HepG2 (cell line): ENCODE measurements around the gene NACC2. TPM values are rescaled to one million over a fixed set of nuclear protein-coding genes. Genes with fewer than 3 reads are reported as not detected.

Experiments used
- BHLHE40 ChIP-seq: IDR thresholded peaks from 2 replicates; pipeline ENCODE4 v1.6.1; 2011; ENCODE audit warnings: low read length, improper control_type of control experiment
- CBFB ChIP-seq: sonication (generic); formaldehyde crosslinking; IDR thresholded peaks from 2 replicates; pipeline ENCODE4 v1.4.0; 2020; ENCODE audit warnings: missing genetic modification reagents
- CREM ChIP-seq, 2 experiments: sonication (generic) in 1 of 2; formaldehyde crosslinking in 1 of 2; IDR thresholded peaks; 2 replicates each; pipeline versions ENCODE4 v1.4.0 to v1.6.1; 2016 to 2020; ENCODE audit warnings: antibody characterized with exemption in 1 of 2, mild to moderate bottlenecking in 1 of 2, missing genetic modification reagents in 1 of 2
- FOXM1 ChIP-seq: sonication (generic); formaldehyde crosslinking; IDR thresholded peaks from 2 replicates; pipeline ENCODE4 v1.5.0; 2020; ENCODE audit warnings: missing genetic modification reagents
- JUN ChIP-seq: sonication (generic); formaldehyde crosslinking; IDR thresholded peaks from 2 replicates; pipeline ENCODE4 v1.4.0; 2020; ENCODE audit warnings: mild to moderate bottlenecking, missing genetic modification reagents
- MIER3 ChIP-seq: IDR thresholded peaks from 2 replicates; pipeline ENCODE4 v1.6.1; 2016; ENCODE audit warnings: missing compliant biosample characterization, borderline replicate concordance
- MXI1 ChIP-seq: IDR thresholded peaks from 3 replicates; pipeline ENCODE4 v1.6.1; 2012; ENCODE audit warnings: low read depth, low read length, inconsistent platforms, borderline replicate concordance
- MYC ChIP-seq: sonication (generic); formaldehyde crosslinking; IDR thresholded peaks from 2 replicates; pipeline ENCODE4 v1.9.0; 2021; ENCODE audit warnings: missing genetic modification reagents, borderline replicate concordance
- PCBP2 ChIP-seq: fragments of 200-400 bp; formaldehyde crosslinking; optimal IDR thresholded peaks from 2 replicates; pipeline ENCODE3; 2018; ENCODE audit warnings: low read length, low read depth; ENCODE audit not compliant: poor library complexity, severe bottlenecking
- POLR2A ChIP-seq, 2 experiments: IDR thresholded peaks; 2 replicates each; pipeline ENCODE4 v1.6.1; 2011; ENCODE audit warnings: low read depth in 2 of 2, low read length in 2 of 2, mild to moderate bottlenecking in 1 of 2, moderate library complexity in 1 of 2; ENCODE audit not compliant: insufficient read depth in 1 of 2
- REPIN1 ChIP-seq: sonication (generic); formaldehyde crosslinking; IDR thresholded peaks from 2 replicates; pipeline ENCODE4 v1.8.0; 2022; ENCODE audit warnings: missing genetic modification reagents, low read depth, mild to moderate bottlenecking, borderline replicate concordance
- SMAD1 ChIP-seq: sonication (generic); formaldehyde crosslinking; IDR thresholded peaks from 2 replicates; pipeline ENCODE4 v1.4.0; 2020; ENCODE audit warnings: missing genetic modification reagents, low read depth, mild to moderate bottlenecking, borderline replicate concordance
- SP1 ChIP-seq, 2 experiments: fragments of 450-650 bp in 1 of 2; sonication (generic) in 1 of 2; formaldehyde crosslinking in 1 of 2; IDR thresholded peaks; 2 replicates each; pipeline versions ENCODE4 v1.4.0 to v1.6.1; 2016 to 2020; ENCODE audit warnings: missing genetic modification reagents in 1 of 2
- ZNF746 ChIP-seq: sonication (generic); formaldehyde crosslinking; IDR thresholded peaks from 2 replicates; pipeline ENCODE4 v1.8.0; 2022; ENCODE audit warnings: mild to moderate bottlenecking, missing genetic modification reagents
- ZNF841 ChIP-seq: sonication (generic); formaldehyde crosslinking; IDR thresholded peaks from 2 replicates; pipeline ENCODE4 v1.8.1; 2023; ENCODE audit warnings: missing genetic modification reagents, borderline replicate concordance
- polyA plus RNA-seq, 8 experiments: library from polyadenylated mRNA; depleted of rRNA in 3 of 8; stranded (reverse) in 7 of 8; unstranded in 1 of 8; fragments of >200 nt; fragmentation: Illumina TruSeq in 4 of 8; extraction: Trizol in 4 of 8; gene quantifications; 2 replicates each; pipeline versions ENCODE4 v1.2.1 to v1.2.3, GENCODE V29; 2011 to 2016; ENCODE audit warnings: low read depth in 4 of 8, missing spikeins in 1 of 8, mixed read lengths in 1 of 8; ENCODE audit not compliant: insufficient read depth in 1 of 8
- total RNA-seq, 5 experiments: library from RNA; depleted of rRNA; stranded (reverse); fragments of >200 nt; fragmentation: Illumina TruSeq; extraction: Trizol; gene quantifications; 2 replicates each; pipeline ENCODE4 v1.2.3, GENCODE V29; 2016; ENCODE audit warnings: low read depth in 1 of 5
- TF ChIP-seq, protein P1 (sequence below): sonication (generic); formaldehyde crosslinking; IDR thresholded peaks from 2 replicates; pipeline ENCODE4 v1.5.0; 2020; ENCODE audit warnings: mild to moderate bottlenecking, missing genetic modification reagents, moderate library complexity
- TF ChIP-seq, protein P2 (sequence below): sonication (generic); formaldehyde crosslinking; IDR thresholded peaks from 2 replicates; pipeline ENCODE4 v1.5.0; 2020; ENCODE audit warnings: mild to moderate bottlenecking, missing genetic modification reagents
- TF ChIP-seq, protein P3 (sequence below): sonication (generic); formaldehyde crosslinking; IDR thresholded peaks from 2 replicates; pipeline ENCODE4 v1.4.0; 2020; ENCODE audit warnings: missing genetic modification reagents, borderline replicate concordance
- TF ChIP-seq, protein P4 (sequence below): sonication (generic); formaldehyde crosslinking; IDR thresholded peaks from 2 replicates; pipeline ENCODE4 v1.4.0; 2020; ENCODE audit warnings: missing genetic modification reagents, borderline replicate concordance

NACC2 gene
- total and polyA plus RNA-seq, 2 of the 13 experiments (the other 11 are each of a cell fraction or from before 2014, with no cell fraction given) = 5.9 to 12.3 TPM

DNA sequence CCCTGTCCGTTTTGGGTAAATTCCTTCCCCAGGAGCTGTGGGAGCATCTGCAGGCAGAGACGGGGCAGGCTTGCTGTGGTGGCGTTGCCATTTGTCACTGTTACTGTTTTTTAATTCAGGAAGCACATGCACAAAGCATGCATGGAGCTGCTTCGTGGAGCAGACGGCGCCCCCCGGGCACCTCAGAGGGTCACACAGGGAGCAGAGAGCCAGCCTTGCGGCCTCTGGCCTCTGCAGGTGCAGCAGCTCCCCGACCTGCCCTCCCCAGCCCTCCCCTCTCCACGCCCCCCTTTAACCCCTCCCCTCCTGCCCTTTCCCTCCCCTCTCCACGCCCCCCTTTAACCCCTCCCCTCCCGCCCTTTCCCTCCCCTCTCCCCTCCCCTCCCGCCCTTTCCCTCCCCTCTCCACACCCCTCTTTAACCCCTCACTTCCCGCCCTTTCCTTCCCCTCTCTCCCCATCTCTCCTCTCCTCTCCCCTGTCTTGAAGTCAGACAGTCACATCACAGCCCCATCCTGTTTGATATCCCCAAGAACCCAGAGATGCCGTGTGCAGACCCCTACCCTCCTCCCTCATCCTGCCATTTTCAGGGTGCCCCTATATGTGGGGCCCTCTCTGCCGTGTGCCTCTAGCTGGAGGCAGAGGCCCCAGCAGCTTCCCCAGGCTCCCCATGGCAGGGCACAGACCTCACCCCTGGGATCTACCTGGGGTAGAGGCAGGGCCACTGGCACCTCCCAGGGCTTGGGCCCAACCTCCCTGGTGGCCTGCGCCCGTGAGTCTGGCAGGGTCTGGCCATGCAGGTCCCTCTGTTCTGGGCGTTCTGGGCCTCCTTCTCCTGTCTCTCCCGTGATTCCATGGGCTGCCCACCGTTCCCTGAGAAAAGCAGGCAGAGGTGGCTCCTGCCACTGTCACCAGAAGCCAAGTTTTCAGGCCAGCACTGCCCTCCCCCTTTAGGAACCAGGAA, 104.3 kb downstream of the NACC2 start (continued):
- no peak for TF ChIP-seq ZNF746 (CRISPR knock-in tag)
- no peak for TF ChIP-seq ZNF841
- TF ChIP-seq SP1 (IDR thresholded peaks at IDR 0.05) = no peak
- no peak for TF ChIP-seq SP1 (CRISPR knock-in tag; IDR thresholded peaks at IDR 0.05)
- no peak for TF ChIP-seq CBFB
- TF ChIP-seq, protein P1, sequence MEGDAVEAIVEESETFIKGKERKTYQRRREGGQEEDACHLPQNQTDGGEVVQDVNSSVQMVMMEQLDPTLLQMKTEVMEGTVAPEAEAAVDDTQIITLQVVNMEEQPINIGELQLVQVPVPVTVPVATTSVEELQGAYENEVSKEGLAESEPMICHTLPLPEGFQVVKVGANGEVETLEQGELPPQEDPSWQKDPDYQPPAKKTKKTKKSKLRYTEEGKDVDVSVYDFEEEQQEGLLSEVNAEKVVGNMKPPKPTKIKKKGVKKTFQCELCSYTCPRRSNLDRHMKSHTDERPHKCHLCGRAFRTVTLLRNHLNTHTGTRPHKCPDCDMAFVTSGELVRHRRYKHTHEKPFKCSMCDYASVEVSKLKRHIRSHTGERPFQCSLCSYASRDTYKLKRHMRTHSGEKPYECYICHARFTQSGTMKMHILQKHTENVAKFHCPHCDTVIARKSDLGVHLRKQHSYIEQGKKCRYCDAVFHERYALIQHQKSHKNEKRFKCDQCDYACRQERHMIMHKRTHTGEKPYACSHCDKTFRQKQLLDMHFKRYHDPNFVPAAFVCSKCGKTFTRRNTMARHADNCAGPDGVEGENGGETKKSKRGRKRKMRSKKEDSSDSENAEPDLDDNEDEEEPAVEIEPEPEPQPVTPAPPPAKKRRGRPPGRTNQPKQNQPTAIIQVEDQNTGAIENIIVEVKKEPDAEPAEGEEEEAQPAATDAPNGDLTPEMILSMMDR (CRISPR knock-in tag) = no peak
- TF ChIP-seq SMAD1 (CRISPR knock-in tag) = peak; percentile 43; the same call in 1 of the 2 replicates
- TF ChIP-seq, protein P2, sequence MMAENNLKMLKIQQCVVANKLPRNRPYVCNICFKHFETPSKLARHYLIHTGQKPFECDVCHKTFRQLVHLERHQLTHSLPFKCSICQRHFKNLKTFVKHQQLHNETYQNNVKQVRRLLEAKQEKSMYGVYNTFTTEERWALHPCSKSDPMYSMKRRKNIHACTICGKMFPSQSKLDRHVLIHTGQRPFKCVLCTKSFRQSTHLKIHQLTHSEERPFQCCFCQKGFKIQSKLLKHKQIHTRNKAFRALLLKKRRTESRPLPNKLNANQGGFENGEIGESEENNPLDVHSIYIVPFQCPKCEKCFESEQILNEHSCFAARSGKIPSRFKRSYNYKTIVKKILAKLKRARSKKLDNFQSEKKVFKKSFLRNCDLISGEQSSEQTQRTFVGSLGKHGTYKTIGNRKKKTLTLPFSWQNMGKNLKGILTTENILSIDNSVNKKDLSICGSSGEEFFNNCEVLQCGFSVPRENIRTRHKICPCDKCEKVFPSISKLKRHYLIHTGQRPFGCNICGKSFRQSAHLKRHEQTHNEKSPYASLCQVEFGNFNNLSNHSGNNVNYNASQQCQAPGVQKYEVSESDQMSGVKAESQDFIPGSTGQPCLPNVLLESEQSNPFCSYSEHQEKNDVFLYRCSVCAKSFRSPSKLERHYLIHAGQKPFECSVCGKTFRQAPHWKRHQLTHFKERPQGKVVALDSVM (CRISPR knock-in tag) = no peak
- TF ChIP-seq, protein P3, sequence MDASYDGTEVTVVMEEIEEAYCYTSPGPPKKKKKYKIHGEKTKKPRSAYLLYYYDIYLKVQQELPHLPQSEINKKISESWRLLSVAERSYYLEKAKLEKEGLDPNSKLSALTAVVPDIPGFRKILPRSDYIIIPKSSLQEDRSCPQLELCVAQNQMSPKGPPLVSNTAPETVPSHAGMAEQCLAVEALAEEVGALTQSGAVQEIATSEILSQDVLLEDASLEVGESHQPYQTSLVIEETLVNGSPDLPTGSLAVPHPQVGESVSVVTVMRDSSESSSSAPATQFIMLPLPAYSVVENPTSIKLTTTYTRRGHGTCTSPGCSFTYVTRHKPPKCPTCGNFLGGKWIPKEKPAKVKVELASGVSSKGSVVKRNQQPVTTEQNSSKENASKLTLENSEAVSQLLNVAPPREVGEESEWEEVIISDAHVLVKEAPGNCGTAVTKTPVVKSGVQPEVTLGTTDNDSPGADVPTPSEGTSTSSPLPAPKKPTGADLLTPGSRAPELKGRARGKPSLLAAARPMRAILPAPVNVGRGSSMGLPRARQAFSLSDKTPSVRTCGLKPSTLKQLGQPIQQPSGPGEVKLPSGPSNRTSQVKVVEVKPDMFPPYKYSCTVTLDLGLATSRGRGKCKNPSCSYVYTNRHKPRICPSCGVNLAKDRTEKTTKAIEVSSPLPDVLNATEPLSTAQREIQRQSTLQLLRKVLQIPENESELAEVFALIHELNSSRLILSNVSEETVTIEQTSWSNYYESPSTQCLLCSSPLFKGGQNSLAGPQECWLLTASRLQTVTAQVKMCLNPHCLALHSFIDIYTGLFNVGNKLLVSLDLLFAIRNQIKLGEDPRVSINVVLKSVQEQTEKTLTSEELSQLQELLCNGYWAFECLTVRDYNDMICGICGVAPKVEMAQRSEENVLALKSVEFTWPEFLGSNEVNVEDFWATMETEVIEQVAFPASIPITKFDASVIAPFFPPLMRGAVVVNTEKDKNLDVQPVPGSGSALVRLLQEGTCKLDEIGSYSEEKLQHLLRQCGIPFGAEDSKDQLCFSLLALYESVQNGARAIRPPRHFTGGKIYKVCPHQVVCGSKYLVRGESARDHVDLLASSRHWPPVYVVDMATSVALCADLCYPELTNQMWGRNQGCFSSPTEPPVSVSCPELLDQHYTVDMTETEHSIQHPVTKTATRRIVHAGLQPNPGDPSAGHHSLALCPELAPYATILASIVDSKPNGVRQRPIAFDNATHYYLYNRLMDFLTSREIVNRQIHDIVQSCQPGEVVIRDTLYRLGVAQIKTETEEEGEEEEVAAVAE (CRISPR knock-in tag) = no peak
- TF ChIP-seq BHLHE40 = no peak
- TF ChIP-seq JUN (CRISPR knock-in tag) = no peak
- TF ChIP-seq PCBP2 = no peak
- peak; percentile 40; the same call in 1 of the 3 replicates for TF ChIP-seq MXI1
- TF ChIP-seq, protein P4, sequence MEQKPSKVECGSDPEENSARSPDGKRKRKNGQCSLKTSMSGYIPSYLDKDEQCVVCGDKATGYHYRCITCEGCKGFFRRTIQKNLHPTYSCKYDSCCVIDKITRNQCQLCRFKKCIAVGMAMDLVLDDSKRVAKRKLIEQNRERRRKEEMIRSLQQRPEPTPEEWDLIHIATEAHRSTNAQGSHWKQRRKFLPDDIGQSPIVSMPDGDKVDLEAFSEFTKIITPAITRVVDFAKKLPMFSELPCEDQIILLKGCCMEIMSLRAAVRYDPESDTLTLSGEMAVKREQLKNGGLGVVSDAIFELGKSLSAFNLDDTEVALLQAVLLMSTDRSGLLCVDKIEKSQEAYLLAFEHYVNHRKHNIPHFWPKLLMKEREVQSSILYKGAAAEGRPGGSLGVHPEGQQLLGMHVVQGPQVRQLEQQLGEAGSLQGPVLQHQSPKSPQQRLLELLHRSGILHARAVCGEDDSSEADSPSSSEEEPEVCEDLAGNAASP = no peak
- TF ChIP-seq CREM (IDR thresholded peaks at IDR 0.05) = no peak
- no peak for TF ChIP-seq CREM (CRISPR knock-in tag; IDR thresholded peaks at IDR 0.05)
- no peak for TF ChIP-seq POLR2A (IDR thresholded peaks at IDR 0.05; ENCODE audit: insufficient read depth in 1 of 2, low read depth in 2 of 2, low read length in 2 of 2)
- TF ChIP-seq MYC = no peak; the same call in 1 of the 2 replicates
- no peak for TF ChIP-seq REPIN1 (CRISPR knock-in tag)
- TF ChIP-seq MIER3 (CRISPR knock-in tag) = no peak
- TF ChIP-seq FOXM1 (CRISPR knock-in tag) = no peak
